ENCODE results near the gene GMPR.

The GMPR gene

DNA sequence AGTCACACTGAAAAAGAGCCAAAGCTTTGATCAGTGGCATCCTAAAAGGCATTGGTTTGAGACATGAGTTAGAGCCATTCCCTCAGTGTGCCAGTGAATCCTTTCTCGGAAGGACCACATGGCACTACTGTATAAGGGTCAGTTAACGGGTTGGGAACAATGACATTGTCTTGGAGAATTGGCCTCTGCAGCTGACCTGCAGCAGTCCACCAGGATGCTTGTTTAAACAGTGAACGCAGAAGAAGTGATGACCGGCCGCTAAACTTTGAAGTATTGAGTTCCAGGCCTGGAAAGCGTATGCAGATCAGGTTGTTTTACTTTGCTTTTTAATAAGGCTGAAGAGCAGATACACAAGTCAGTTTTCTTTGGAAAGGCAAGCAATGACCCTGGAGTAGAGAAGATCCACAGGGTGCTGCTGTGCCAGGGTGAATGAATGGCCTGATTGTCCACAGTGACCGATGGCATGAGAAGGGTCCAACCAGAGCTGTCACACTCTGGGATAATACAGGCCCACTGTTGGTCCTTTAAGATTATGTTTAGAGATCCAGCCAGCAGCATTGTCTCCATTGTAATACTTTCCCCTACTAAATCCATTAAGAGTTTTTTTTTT is 57.8 kb downstream of the GMPR start:
- DNase-seq (ENCODE audit: low read depth in 1 of 2, low spot score in 1 of 2): no peak

DNA sequence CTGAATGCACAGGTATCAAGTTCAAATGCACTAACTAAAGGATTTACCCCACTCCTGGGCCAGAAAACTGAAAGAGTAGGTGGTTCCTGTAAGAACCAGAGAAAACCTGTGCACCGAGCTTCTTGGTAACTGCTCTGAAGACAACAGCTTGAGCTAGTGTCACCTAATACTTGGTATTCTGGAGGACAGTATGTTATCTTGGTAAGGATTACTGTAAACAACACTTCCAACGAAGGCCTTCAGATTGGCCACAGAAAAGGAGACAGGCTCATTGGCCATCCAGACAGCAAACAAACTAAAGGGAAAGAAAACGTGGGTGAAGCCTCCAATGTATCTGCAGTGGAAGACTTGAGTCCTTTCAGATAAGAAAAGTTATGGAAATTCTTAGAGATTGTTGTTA is 61.5 kb downstream of the GMPR start:
- DNase-seq (ENCODE audit: low read depth in 1 of 2, low spot score in 1 of 2): no peak

DNA sequence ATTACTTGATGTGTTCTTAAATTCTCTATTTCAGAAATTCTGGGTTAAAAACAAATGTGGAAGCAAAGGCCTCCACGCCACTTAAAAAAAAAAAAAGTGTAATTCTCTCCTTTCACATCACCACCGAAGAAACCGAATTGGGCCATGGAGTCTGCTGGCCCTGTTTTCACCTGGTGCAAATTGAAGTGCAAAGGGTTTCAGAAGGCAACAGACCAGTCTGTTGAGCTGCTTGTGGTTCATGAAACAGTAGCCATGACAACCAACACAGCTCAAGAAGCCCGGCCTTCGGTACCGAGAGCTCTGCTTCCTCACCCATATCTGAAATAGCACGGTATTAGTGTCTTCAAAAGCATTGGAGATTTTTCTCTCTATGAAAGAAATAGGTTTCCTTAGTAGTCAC is 63.1 kb downstream of the GMPR start:
- no peak for DNase-seq (ENCODE audit: low read depth in 1 of 2, low spot score in 1 of 2)

DNA sequence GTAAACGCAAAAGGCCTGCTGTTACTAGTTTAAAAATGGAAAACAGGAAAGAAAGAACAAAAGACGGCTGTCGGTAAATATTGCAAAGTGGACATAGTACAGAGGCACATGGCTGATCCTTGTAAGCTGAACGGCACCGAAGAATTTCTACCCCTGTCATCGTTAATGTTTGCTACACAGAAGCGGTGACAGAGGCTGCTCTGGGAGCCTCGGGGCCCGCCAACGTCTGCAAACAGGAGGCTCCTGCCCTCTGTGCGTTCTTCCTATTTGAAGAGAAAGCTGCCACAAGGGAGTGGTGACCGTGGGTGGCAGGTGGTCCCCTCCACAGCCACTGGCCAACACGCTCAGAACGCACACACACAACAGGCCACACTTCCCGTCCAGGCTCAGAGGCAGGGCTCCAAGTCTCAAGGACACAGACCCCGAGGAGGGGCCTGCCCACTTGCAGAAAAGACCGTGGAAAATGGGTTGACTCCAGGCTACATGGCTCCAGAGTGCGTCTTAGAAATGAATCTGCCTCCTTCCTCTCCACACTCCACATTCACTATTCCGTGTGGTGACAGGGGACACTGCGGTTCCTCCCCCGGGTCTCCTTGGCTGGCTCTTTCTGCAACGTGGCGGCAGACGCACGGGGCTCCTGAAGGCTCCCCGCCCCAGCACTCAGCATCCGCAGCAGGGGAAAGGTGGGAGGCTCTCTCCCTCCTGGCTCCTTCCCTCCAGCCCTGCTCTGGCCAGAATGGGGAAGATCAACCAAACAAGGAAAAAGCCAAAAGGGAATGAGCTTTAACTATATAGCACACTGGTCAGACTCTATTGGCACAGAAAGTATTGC is 64.5 kb downstream of the GMPR start:
- DNase-seq (ENCODE audit: low read depth in 1 of 2, low spot score in 1 of 2): no peak

DNA sequence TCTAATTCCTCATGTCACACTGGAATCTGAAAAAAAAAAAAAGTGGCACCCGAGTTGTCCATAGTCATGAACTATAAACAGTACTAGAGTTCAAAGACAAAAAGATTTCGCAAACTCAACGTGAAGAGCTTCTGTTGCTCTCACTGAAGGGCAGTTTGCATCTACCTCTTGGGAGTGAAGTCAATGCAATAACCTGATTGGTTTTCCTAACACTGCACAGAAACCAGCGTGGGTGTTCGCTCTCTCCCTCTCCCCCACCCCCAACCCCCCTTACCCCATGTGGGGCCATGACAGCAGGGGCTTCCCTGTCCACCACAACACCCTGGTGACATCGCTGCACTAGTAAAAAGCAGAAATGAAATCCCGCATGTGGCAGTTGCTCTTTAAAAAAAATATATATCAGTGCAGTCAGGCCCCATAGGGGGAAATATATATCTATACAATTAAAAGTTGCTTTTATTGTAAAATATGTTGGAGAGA is 66.9 kb downstream of the GMPR start:
- DNase-seq (ENCODE audit: low read depth in 1 of 2, low spot score in 1 of 2): no peak

DNA sequence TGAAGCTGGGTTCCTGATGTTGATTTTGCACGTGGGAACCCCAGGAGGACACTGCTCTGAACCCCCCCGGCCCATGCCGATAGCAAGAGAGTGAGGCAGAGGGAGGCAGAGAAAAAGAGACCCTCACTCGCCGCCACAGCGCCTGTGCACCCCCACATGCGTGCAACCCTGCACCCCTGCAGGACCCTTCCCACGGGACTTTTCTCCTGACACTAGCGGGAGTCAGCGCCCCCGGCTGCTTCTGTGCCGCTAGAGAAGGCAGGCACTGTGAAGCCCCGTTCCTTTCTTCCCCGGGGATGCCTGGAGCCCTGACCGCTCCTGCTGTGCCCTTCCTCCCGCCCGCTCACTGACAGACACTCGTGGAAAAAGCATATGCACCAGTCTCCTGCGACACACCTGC is 67.4 kb downstream of the GMPR start:
- no peak for DNase-seq (ENCODE audit: low read depth in 1 of 2, low spot score in 1 of 2)

DNA sequence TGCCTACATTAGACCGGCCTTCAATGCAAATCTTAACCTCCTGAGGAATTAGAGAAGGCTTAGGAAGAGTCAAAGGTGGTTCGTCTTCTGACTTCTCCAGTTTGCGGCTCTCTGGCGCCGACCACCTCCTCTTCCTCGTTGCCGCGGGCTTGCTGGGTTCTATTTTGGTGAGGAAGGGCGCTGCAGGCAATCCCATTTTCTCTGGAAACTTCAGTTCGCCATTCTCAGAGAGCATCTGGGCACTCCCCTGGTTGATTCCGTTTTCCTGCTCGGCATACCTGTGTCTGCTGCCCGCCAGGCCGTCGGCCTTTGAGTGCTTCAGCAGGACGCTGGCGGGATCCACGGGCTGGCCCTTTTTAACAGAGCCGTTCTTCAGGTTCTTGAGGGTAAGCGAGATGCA is 67.9 kb downstream of the GMPR start:
- no peak for DNase-seq (ENCODE audit: low read depth in 1 of 2, low spot score in 1 of 2)

DNA sequence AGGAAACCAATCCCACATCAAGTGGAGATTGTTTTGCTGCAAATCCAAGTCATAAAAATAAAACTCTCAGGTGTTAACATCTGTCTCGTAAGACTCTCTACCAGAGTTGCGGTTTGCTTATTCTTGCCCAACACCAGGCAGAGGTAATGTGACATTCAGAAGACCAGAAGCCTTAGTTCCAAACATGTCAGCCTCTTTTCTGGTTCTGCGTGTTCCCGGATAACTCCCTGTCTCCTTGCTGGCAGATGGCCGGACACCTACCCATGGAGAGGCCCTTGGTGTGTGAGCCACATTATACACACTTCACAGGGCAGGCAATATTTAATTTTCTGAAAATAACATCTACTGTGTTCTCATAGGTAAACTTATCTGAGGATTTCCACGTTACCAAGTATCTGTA is 73.4 kb downstream of the GMPR start:
- DNase-seq (ENCODE audit: low read depth in 1 of 2, low spot score in 1 of 2): no peak

DNA sequence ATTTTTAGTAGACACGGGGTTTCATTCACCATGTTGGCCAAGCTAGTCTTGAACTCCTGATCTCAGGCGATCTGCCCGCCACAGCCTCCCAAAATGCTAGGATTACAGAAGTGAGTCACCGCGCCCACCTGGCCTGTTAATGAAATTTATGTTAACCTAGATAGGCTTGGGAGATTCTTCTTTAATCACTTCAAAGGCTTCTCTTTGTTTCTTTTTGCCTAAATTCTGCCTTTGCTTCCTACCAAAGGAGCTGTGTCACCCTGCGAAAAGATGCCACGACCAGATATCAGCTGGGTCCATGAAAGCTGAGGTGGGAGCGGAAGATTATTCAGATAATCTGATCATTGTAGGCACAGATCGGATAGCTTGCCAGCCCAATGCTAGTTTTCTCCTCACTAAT is 75.3 kb downstream of the GMPR start:
- DNase-seq (ENCODE audit: low read depth in 1 of 2, low spot score in 1 of 2): no peak

DNA sequence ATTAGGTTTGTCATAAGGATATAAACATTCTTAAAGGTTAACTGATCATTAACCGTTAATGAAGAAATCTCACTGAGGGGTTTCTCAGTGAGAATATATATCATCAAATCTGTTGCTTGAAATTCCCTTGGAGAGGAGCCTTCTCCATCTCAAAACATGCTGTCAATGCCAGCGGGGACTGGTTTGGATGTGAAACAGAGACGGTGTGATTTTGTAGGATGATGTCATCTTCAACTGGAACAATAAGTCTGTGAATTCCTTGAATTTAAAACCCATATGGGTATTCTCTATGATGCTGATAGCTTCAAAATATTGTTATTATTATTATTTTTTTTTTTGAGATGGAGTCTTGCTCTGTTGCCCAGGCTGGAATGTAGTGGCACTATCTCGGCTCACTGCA is 75.9 kb downstream of the GMPR start:
- DNase-seq (ENCODE audit: low read depth in 1 of 2, low spot score in 1 of 2): no peak

DNA sequence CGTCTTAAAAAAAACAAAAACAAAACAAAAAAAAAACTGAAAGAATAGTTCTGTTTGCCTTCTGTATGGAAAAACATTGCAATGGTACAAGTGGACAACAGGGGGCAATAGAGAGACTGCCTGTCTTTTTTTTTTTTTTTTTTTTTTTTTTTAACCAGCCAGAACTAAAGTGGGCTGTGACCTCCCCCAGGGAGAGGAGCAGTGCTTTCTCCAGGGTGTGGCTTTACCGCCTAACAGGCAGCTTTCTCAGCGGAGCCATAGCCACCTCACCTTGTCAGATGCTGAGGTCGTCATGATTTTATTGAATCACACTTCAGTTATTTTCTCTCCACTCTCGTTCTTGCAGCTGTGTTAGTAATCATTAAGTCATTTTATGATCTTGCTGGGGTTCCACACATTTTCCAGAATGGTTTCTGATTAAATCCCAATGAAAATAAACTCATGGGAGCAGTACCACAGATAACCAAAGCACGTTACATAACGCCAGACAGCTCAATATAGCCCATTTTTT is 78.4 kb downstream of the GMPR start:
- no peak for DNase-seq (ENCODE audit: low read depth in 1 of 2, low spot score in 1 of 2)

DNA sequence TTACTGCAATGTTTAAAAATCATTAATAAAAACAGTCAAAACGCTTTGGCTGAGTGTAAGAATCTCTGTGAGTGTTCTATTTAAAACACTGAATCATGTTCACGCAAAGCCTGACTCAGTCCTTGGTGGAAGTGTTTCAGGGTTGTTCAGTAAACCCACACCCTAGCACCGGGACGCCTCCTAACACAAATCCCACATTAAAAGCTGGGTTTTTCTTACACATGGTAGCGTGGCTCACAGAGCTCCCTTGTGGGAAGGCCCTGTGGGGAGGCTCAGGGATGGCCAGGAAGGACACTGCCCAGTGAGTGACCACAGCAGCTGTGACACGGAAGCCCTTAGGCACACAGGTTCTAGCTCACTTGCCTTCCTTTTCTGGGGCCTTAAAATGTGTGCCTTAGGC is 80.2 kb downstream of the GMPR start:
- DNase-seq (ENCODE audit: low read depth in 1 of 2, low spot score in 1 of 2): no peak

DNA sequence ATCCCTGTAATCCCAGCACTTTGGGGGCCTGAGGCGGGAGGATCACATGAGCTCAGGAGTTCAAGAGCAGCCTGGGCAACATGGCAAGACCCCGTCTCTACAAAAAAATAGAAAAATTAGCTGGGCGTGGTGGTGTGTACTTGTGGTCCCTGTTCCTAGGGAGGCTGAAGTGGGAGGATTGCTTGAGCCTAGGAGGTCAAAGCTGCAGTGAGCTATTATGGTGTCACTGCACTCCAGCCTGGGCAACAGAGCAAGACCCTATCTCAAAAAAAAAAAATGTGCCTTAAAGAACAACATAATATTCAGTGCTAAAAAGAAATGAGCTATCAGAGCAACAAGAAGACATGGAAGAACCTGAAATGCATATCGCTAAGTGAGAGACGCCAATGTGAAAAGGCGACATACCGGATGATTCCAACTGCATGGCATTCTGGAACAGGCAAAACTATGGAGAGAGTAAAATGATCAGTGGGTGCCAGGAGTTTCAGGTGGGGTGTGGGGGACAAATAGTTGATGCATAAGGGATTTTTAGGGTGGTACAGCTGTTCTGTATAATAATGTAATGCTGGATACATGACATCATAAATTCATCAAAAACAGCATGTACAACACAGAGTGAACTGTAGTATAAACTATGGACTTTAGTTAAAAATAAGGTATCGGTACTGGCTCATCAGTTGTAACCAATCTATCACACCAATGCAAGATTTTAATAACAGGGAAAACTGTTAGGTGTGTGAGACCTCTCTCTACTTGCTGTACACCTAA is 80.8 kb downstream of the GMPR start:
- no peak for DNase-seq (ENCODE audit: low read depth in 1 of 2, low spot score in 1 of 2)

DNA sequence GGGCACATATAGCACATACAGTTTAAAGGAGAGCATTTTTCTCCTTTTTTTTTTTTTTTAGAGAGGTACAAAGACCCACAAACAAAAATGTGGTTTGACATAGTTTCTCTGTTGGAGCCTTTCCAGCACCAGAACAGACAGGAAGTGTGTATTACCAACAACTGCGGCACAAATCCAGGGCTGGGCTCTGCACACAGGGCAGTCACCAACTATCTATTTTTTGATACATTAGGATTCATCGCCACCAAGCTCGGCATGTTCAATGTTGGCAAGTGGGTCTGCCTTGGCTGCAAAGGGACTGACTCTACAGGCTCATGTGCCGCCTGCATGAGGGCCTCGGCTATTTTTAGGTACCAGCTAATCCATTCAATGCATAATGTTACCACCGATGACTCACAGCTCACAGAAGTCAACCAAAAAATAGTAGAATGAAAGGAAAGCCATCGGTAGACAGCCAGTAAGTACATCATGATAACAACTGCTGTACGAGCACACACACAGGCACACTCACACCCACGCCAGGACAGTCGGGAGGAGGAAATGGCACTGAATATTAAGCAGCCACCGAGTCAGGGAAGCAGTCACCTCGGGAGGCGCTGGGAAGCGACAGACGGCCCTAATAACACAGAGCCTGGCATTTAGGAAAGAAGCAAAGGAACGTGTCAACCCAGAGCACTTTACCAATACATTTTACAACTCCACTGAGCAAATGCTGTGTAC is 81.6 kb downstream of the GMPR start:
- DNase-seq (ENCODE audit: low read depth in 1 of 2, low spot score in 1 of 2): peak; percentile 26 to 46

DNA sequence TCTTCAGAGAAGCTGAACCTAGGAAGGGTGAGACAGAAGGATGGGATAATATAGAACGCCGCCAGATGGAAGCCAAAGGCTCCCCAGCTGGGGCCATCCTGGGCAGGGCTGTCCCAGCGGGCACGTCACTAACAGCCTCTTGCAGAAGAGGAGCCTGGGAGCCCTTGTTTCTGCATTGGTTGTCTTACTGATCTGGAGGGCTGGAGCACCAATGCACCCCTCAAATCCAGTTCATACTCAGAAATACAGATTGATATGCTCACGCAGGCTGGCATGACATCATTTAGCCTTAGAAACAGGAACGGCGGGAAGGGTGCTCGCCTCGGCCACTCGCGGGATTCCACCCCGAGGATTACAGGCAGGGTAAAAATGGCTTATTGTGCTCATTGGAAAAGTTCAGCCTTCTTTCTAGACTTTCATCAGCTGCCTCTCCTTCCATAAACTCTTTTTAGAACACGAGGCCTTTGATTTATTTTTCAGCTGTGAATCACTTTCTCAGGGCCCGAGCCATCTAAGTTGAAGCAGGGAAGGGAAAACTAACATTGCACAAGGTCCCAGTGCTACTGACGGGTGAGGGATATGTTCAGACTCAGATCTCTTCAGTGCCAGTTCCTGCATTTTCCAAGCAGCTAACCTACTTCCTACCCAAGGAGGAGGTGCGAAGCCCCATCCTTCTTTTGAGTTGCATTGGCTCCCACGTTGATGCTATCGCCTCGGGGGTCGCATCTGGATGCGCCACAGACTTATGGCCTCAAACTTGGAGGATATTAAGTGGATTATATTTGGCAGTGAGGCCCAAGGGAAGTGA is 82.3 kb downstream of the GMPR start:
- no peak for DNase-seq (ENCODE audit: low read depth in 1 of 2, low spot score in 1 of 2)

DNA sequence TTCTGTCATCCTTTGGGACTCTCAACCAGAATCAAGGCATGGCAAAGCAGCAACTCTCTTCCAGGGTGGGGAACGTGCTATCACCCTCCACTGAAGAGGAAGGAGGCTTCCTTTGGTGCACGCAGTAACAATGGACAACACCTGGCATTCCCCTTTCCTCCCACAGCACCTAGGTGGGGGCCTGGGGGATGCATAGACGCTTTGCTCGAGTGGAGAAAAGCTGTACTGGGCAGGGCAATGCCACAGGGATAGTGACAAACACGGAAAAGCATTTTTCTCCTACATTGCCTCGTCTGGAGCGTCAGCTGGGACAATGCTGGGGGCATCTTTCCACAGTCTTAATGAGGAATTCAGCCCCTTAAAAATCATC is 82.9 kb downstream of the GMPR start:
- no peak for DNase-seq (ENCODE audit: low read depth in 1 of 2, low spot score in 1 of 2)

DNA sequence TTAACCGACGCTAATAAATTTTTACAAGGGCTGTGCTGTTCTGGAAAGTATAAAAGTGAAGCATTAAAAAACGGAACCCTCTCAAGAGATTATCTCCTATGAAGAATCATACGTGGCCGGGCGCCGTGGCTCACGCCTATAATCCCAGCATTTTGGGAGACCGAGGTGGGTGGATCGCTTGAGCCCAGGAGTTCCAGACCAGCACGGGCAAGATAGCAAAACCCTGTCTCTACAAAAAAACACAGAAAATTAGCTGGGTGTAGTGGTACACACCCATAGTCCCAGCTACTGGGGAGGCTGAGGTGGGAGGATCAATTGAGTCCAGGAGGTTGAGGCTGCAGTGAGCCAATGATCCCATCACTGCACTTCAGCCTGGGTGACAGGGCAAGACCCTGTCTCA is 83.4 kb downstream of the GMPR start:
- DNase-seq (ENCODE audit: low read depth in 1 of 2, low spot score in 1 of 2): no peak

DNA sequence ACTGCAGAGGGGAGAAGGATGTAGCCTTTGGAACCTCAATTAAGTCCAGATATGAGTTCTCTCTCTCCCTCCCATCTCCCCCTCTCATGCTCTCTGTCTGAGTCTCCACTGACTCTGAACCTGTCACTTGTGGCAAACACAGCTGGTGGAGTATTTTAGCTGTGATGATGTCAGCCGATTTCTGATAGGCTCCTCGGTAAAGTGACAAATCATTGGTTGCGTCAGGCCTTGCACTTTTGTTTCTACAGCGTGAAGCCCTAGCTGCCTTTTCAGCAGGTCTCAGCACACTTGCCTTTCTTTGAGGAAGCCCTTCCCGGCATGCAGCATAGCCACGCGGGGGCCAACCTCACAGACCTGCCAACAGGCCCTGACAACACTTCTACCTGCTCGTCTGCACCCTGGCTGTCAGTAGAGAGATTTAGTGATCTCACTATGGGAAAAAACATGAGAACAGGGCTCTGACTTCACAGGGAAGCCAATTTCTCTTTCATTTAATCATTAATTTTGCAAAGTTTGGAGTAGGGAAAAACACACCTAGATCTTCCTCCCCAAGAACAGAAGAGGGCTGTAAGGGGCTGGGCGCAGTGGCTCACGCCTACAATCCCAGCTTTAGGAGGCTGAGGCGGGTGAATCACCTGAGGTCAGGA is 84.4 kb downstream of the GMPR start:
- DNase-seq (ENCODE audit: low read depth in 1 of 2, low spot score in 1 of 2): peak; percentile 25 to 59

DNA sequence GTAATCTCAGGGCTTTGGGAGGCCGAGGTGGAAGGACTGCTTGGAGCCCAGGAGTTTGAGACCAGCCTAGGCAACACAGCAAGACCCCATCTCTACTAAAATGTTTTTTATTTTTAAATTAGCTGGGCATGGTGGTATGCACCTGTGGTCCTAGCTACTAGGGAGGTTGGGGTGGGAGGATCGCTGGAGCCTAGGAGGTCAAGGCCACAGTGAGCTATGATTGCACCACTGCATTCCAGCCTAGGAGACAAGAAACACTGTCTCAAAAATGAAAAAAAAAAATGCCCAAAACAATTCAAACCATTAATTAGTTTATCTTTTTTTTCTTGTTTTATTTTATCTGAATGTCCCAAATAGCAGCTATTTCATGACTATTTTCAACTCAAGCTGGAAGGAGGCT is 85.8 kb downstream of the GMPR start:
- no peak for DNase-seq (ENCODE audit: low read depth in 1 of 2, low spot score in 1 of 2)

All from activated T-helper 1 cell treated with anti-CD3 and anti-CD28 coated beads, Interleukin-2, amount 50 U/mL, for 16 hours (primary cell).